Astrocyte of the cerebellum (primary cell): ENCODE measurements around the gene VASN.

Experiments
- DNase-seq: peaks from one replicate; pipeline ENCODE4 v3.0.0-alpha.2; 2011; ENCODE audit warnings: low read depth
- H3K4me3 ChIP-seq: 2 replicates; pipeline ENCODE4 v1.5.1; 2011; ENCODE audit warnings: mild to moderate bottlenecking, low read depth, low read length, moderate library complexity
- CTCF ChIP-seq: IDR thresholded peaks from 2 replicates; pipeline ENCODE4 v1.5.1; 2012; ENCODE audit warnings: low read length, low read depth, moderate library complexity, mild to moderate bottlenecking; ENCODE audit errors: missing control alignments
- in situ Hi-C: cut with HindIII; loops from 2 replicates; pipeline ENCODE4 v1.10.0; 2017; ENCODE audit warnings: low sequenced_read_pairs

Gene VASN

GRCh38 chr16:4426722-4427372 is 55.2 kb downstream of the VASN start:
- peak overlapping the region; percentile 97 for H3K4me3 ChIP-seq
- no peak for DNase-seq
- in situ Hi-C loops, result no loop called here
- no peak for TF ChIP-seq CTCF

GRCh38 chr16:4428500-4428899 is 56.9 kb downstream of the VASN start:
- H3K4me3 ChIP-seq, result no peak overlapping the region
- TF ChIP-seq CTCF, result no peak
- DNase-seq, result no peak
- in situ Hi-C loops, result no loop called here

- H3K4me3 ChIP-seq, result no peak overlapping the region
- no peak for DNase-seq
- in situ Hi-C loops, result no loop called here
- TF ChIP-seq CTCF, result no peak
These were observed 59.4 kb downstream of the VASN start for GRCh38 chr16:4431023-4431422.
